ENCODE data around the gene FAM13A.

GRCh38 chr4:88870428-88870827, 186.6 kb downstream of the FAM13A start:
- TF ChIP-seq CTCF (IDR thresholded peaks at IDR 0.05 in 8 of 11, conservative IDR thresholded peaks at IDR 0.05 in 3 of 11), result no peak
- TF ChIP-seq POLR2A (IDR thresholded peaks at IDR 0.05), result no peak
